GM19099 (cell line): ENCODE results near the gene VRK3.

Source experiments
- POLR2A ChIP-seq: IDR thresholded peaks from 3 replicates; pipeline ENCODE4 v1.6.1; 2011; ENCODE audit warnings: low read depth; ENCODE audit not compliant: insufficient read length; ENCODE audit errors: extremely low read depth

VRK3 gene

GRCh38 chr19:50042363-50043024 is 17.3 kb upstream of the VRK3 start:
- TF ChIP-seq POLR2A: no peak

GRCh38 chr19:50040967-50041366 is 15.8 kb upstream of the VRK3 start:
- no peak for TF ChIP-seq POLR2A

GRCh38 chr19:50039968-50040367 is 14.8 kb upstream of the VRK3 start:
- no peak for TF ChIP-seq POLR2A

DNA sequence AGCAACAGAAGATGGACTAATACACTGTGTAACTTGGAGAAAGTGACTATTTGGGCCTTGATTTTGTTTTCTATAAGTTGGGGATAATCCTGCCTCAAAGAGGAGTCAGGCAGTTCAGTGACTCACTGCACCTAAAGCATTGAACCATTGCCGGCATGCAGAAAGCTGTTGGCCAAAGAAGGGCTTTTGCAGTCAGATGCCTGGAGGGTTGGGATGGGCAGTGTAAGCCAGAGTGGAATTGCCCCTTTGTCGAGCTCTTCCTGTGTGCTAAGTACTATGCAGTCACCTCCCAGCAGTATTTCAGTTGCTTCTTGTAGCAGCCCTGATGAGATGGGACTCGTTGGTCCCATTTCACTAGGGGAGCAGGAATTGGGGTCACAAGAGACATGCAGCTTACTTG is 11.7 kb upstream of the VRK3 start:
- TF ChIP-seq POLR2A: no peak

DNA sequence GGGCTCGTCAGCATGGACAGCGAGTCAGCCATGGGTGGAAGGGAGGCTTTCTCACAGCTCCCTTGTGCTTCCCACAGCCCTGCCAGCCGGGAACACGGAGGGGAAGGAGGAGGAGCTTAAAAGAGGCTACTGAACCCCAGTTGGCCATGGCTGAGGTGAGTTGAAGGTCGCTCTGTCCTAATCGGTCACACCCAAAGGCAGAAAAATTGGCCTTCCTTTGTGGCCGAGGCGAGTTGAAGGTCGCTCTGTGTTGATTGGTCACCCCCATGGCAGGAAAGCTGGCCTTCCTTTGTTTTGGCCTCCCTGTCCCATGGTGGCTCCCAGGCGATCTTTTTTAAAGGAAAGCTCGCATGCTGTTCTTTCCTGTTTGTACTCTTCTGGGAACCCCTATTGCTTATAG is 5.8 kb upstream of the VRK3 start:
- TF ChIP-seq POLR2A: no peak

DNA sequence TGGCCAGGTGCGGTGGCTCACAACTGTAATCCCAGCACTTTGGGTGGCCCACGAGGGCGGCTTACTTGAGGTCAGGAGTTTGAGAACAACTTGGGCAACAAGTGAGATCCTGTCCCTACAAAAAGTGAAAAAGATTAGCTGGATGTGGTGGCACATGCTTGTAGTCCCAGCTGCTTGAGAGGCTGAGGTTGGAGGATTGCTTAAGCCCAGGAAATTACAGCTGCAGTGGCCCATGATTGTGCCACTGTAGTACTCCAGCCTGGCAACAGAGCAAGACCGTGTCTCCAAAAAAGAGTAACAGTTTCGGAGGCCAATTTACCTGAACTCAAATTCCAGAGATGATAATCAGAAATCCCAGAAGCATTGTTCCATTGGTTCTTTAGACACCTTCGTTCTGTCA is 5.1 kb upstream of the VRK3 start:
- no peak for TF ChIP-seq POLR2A

DNA sequence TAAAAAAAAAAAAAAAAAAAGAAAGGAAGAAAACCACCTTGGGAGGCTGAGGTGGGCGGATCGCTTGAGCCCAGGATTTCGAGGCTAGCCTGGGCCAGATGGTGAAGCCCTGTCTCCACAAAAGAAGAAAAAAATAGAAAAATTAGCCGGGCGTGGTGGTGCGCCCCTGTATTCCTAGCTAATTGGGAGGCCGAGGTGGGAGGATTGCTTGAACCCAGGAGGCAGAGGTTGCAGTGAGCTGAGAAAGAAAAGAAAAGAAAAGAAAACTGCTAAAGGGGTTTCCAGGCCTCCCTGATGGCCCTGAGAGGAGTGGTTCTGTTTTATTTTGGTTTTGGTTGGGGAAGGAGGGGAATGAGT is 1.4 kb upstream of the VRK3 start:
- no peak for TF ChIP-seq POLR2A

DNA sequence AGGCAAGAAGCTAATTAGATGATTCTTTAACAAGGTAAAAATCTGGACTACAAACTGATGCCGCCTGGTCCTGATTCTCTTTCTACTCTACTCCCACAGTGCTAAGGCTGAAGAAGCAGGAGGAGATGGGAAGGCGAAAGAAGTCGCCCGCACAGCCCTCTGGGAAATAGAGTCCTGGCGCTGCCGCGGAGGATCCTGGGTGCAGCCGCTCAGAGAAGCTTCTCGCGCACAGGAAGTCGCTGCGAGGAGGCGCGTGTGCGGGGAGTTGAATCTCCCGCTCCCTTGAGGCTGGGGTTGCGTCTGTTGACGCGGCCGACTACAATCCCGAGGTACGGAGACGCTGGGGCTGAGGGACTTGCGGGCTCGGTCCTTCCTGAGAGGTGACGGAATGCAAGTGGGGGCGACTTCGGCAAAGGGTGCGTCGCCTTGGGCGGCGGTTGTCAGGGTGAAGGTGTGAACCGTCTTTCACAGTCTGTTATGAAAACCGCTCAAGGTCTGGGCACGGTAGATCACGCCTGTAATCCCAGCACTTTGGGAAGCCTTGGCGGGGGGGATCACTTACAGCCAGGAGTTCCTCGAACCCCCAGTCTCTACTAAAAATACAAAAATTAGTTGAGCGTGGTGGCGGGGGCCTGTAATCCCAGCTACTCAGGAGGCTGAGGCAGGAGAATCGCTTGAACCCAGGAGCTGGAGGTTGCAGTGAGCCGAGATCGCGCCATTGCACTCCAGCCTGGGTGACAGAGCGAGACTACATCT is 800 bp upstream of the VRK3 start, which contains the start of gene ZNF473:
Gene ZNF473 (plus strand): TSS at position 212 of the 756 bp plus-strand sequence. CDS start 5,078 bp downstream, outside the sequence.
- peak; percentile 74 for TF ChIP-seq POLR2A

DNA sequence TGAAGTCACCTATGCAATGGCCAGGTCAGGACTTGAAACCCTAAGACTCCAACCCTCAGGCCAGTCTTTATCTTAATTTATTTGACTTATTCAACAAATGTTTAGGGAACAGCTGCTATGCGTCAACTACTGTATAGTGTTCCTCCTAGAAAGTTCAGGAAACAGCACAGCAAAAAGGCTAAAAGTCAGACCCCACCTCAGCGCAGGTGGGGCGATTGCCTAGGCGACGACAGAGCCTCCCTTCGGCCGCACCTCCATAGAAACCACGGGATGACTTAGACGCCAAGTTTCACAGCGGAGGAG is 502 bp downstream of the VRK3 start:
- no peak for TF ChIP-seq POLR2A

DNA sequence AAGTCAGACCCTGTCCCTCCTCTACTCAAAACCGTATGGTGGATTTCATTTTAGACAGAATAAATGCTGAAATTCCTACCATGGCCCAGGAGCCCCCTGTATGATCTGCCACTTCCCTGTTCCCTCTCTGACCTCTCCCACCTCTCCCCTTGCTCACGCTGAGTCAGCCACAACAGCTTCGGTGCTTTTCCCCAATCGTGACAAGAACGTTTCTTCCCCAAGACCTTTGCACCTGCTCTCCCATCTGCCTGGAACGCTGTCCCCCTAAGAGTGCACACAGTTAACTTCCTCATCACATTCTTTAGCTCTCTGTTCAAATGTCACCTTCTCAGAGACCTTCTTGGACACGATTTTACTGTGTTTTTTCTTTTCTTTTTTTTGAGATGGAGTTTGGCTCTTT is 2.3 kb downstream of the VRK3 start:
- no peak for TF ChIP-seq POLR2A

GRCh38 chr19:50020481-50020880 is 4.7 kb downstream of the VRK3 start:
- TF ChIP-seq POLR2A: no peak

DNA sequence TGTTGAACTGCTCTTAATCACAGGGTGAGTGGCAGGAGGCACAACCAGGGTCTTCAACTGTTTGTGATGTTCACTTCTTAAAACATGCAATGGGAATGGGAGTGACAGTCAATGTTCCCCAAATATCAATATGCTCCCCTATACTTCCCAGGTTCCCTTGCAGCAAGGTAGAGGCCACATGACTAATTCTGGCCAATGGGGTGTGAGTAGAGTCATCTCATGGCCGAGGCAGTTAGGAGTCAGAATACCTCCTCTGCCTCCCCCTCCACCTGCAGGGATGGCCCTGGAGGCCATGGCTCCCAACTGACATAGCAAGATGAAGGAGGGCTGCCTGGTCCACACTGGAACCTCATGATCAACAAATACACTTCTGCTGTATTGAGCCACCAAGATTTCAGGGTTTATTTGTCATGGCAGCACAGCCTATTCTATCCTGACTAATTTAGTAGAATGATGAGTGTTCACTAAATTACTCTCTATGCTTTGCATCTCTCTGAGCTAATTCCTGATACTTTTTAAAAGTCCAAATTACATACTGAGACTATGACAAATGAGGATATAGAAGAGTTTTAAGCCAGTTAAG is 8.9 kb downstream of the VRK3 start:
- TF ChIP-seq POLR2A: no peak

DNA sequence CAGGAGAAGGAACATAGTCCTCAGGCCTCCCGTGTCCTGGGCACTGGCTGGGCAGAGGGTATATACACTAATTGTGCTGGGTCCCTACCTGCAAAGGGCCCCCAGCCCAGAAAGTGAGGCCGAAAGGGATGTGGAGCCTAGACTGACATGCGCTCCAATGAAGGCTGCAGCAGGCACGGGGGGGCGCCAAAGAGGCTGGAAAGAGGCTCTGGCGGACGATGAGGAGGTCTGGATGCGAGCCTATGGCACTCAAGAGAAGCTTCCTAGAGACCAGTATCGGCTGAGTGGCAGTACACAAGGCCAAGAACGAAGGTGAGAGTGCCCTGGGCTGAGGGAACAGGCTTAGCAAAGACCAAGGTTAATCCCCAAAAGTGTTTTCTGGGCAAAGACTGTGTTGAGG is 16.6 kb downstream of the VRK3 start:
- no peak for TF ChIP-seq POLR2A

- TF ChIP-seq POLR2A: no peak
Observed at GRCh38 chr19:50007947-50008346, 17.2 kb downstream of the VRK3 start.

DNA sequence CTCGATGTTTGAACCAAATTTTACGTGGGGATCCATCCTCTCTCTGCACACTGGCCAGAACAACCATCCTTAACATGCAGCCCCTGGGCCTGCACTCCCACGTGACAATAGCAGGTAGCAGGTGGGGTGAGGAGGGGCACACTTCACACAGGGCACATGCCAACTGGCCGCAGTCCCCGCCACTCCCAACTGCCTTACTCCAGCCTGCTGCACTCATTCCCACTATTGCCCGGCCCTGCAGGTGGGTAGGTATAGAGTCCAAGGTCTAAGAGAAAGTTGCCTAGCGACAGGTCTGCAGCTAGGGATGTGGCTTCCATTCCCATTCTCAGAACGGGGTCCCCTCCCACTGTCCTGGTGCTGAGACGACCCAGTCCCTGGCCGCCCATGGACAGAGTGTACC is 18.0 kb downstream of the VRK3 start:
- TF ChIP-seq POLR2A: no peak

DNA sequence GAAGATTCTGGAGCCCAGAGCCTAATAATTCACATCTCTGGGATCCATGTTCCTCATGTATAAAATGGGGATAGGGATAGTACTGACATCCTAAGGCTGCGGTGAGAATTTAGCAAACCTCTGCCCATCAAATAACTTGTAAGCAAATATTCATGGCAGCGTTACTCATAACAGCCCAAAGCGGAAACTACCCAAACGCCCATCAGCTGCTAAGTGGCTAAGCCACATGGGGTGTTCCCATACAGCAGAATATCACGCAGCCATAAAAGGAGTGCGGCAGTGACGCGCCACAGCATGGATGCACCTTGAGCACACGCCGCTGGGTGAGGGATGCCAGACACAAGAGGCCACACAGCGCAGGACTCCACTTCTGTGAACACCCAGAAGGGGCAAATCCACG is 19.7 kb downstream of the VRK3 start:
- TF ChIP-seq POLR2A: no peak
